HG02981 (cell line): ENCODE measurements around the gene MTREX.

ENCODE experiments used
- ATAC-seq: cut with Tn5 transposase; IDR thresholded peaks from one replicate; pipeline ENCODE4 v1.9.1; 2021; ENCODE audit warnings: mild to moderate bottlenecking, moderate library complexity; ENCODE audit not compliant: unreplicated experiment

The MTREX gene

GRCh38 chr5:55377810-55378209 lies 70.0 kb downstream of the MTREX start:
- ATAC-seq, result no peak

GRCh38 chr5:55383254-55383653 lies 75.5 kb downstream of the MTREX start:
- ATAC-seq, result no peak

GRCh38 chr5:55384072-55384471 lies 76.3 kb downstream of the MTREX start:
- no peak for ATAC-seq

- no peak for ATAC-seq
Observed at GRCh38 chr5:55385227-55385626, 77.4 kb downstream of the MTREX start.

GRCh38 chr5:55385846-55386245 lies 78.1 kb downstream of the MTREX start:
- no peak for ATAC-seq

GRCh38 chr5:55386356-55386755 lies 78.6 kb downstream of the MTREX start:
- ATAC-seq, result no peak

- no peak for ATAC-seq
Observed at GRCh38 chr5:55387865-55388264, 80.1 kb downstream of the MTREX start.

- no peak for ATAC-seq
Observed at GRCh38 chr5:55391707-55392106, 83.9 kb downstream of the MTREX start.

- ATAC-seq, result no peak
Observed at GRCh38 chr5:55392669-55393068, 84.9 kb downstream of the MTREX start.

GRCh38 chr5:55393501-55394175 lies 85.8 kb downstream of the MTREX start:
- no peak for ATAC-seq

GRCh38 chr5:55402199-55402598 lies 94.4 kb downstream of the MTREX start:
- no peak for ATAC-seq

- no peak for ATAC-seq
Observed at GRCh38 chr5:55406292-55406691, 98.5 kb downstream of the MTREX start.

- no peak for ATAC-seq
Observed at GRCh38 chr5:55407059-55407684, 99.4 kb downstream of the MTREX start.

- ATAC-seq, result no peak
Observed at GRCh38 chr5:55407984-55408383, 100.2 kb downstream of the MTREX start.

- no peak for ATAC-seq
Observed at GRCh38 chr5:55409775-55410174, 102.0 kb downstream of the MTREX start.

GRCh38 chr5:55410845-55411244 lies 103.1 kb downstream of the MTREX start:
- no peak for ATAC-seq

- no peak for ATAC-seq
Observed at GRCh38 chr5:55411876-55412275, 104.1 kb downstream of the MTREX start.

- ATAC-seq, result no peak
Observed at GRCh38 chr5:55413644-55414043, 105.9 kb downstream of the MTREX start.

GRCh38 chr5:55415071-55415470 lies 107.3 kb downstream of the MTREX start:
- no peak for ATAC-seq

- no peak for ATAC-seq
Observed at GRCh38 chr5:55416306-55416705, 108.5 kb downstream of the MTREX start.

- ATAC-seq, result no peak
Observed at GRCh38 chr5:55418994-55419968, 111.5 kb downstream of the MTREX start.
